Measurements from ENCODE around the gene FILIP1.

The FILIP1 gene

DNA sequence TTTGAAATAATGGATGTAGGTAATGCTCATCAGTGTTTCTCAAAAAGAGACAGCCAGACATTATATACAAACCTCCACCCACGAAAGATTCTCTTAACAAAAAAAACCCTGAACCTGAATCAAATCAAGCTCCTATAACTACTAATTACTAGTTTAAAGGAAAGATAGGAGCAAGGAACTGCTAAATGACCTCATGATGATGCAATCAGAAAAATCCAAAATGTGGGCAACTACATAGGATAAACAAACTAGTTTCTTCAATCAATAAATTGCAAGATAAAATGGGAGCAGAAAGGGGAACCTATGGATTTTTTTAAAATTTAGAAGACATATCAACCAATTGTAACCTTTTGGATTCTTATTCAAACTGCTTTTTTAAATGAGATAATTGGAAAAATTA is 165.8 kb downstream of the FILIP1 start:
- Histone ChIP-seq H3K4me3 (ENCODE audit: low read depth in 1 of 2, low read length in 2 of 2) (no peak overlapping the region), H3K4me1 (ENCODE audit: control insufficient read depth in 1 of 2, insufficient read depth in 2 of 2, low read length in 2 of 2) (no peaks in the 10 kb centered on the region), H3K9ac (ENCODE audit: low read depth in 1 of 2, low read length in 2 of 2) (no peak overlapping the region), H3K27ac (ENCODE audit: low read depth, low read length) (no peak overlapping the region), H3K36me3 (ENCODE audit: control insufficient read depth in 1 of 2, insufficient read depth in 2 of 2, low read length in 2 of 2) (no peaks in the 10 kb centered on the region), H3K27me3 (ENCODE audit: control insufficient read depth in 1 of 2, insufficient read depth in 2 of 2, low read length in 2 of 2) (no peaks in the 10 kb centered on the region), H3K9me3 (ENCODE audit: control insufficient read depth in 1 of 2, low read length in 2 of 2) (no peaks in the 10 kb centered on the region)

DNA sequence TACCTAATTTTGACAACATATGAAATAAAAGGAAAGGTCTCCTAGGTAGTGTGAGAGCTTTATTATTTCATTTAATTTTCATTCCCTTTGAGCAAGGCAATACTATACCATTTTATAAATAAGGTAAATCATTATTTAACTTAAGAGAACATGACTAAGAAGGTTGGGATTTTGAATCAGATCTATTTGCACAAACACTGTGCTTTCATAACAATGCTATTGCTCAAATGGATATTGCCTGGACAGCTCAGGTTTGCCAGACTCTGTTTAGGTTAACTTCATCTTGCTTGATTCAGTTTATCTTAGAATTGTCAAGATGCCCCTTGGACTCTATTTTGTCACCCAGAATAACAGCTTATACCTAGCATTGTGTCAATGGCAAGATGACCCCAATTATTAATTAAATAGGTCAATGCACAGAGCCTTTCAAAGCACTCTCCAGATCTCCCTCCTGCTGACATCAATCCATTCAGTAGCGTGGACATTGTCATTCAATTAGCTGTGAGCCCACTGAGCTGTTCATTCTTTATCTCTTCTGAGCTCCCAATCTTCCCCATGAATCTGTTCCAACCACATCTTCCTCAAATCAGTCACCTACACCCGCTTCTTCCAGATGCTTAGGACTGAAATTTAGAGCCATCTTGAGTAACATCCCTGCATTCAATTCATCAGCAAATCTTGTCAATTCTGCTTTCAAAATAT is 166.9 kb downstream of the FILIP1 start:
- H3K4me1 ChIP-seq (ENCODE audit: control insufficient read depth in 1 of 2, insufficient read depth in 2 of 2, low read length in 2 of 2), result no peaks in the 10 kb centered on the region
- no peak overlapping the region for H3K27ac ChIP-seq (ENCODE audit: low read depth, low read length)
- no peaks in the 10 kb centered on the region for H3K36me3 ChIP-seq (ENCODE audit: control insufficient read depth in 1 of 2, insufficient read depth in 2 of 2, low read length in 2 of 2)
- H3K27me3 ChIP-seq (ENCODE audit: control insufficient read depth in 1 of 2, insufficient read depth in 2 of 2, low read length in 2 of 2), result no peaks in the 10 kb centered on the region
- no peak overlapping the region for H3K4me3 ChIP-seq (ENCODE audit: low read depth in 1 of 2, low read length in 2 of 2)
- no peak overlapping the region for H3K9ac ChIP-seq (ENCODE audit: low read depth in 1 of 2, low read length in 2 of 2)
- no peaks in the 10 kb centered on the region for H3K9me3 ChIP-seq (ENCODE audit: control insufficient read depth in 1 of 2, low read length in 2 of 2)

DNA sequence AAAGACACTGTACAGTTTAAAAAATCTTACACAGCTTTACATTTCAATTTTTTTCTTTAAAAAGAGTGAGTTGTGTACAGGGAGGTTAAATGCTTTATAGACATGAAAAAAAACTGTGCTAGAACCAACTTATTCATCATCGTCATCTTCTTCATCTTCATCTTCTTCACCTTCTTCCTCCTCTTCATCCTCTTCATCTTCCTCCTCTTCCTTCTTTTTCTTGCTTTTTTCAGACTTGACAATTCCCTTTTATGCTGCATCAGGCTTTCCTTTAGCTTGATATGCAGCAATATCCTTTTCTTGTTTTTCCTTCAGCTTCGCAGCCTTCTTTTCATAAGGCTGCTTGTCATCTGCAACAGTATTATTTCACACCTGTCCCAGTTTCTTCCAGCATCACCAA is 174.7 kb downstream of the FILIP1 start:
- no peaks in the 10 kb centered on the region for H3K27me3 ChIP-seq (ENCODE audit: control insufficient read depth in 1 of 2, insufficient read depth in 2 of 2, low read length in 2 of 2)
- no peak overlapping the region for H3K27ac ChIP-seq (ENCODE audit: low read depth, low read length)
- no peaks in the 10 kb centered on the region for H3K9me3 ChIP-seq (ENCODE audit: control insufficient read depth in 1 of 2, low read length in 2 of 2)
- H3K9ac ChIP-seq (ENCODE audit: low read depth in 1 of 2, low read length in 2 of 2), result no peak overlapping the region
- H3K4me1 ChIP-seq (ENCODE audit: control insufficient read depth in 1 of 2, insufficient read depth in 2 of 2, low read length in 2 of 2), result no peaks in the 10 kb centered on the region
- H3K36me3 ChIP-seq (ENCODE audit: control insufficient read depth in 1 of 2, insufficient read depth in 2 of 2, low read length in 2 of 2), result no peaks in the 10 kb centered on the region
- no peak overlapping the region for H3K4me3 ChIP-seq (ENCODE audit: low read depth in 1 of 2, low read length in 2 of 2)

DNA sequence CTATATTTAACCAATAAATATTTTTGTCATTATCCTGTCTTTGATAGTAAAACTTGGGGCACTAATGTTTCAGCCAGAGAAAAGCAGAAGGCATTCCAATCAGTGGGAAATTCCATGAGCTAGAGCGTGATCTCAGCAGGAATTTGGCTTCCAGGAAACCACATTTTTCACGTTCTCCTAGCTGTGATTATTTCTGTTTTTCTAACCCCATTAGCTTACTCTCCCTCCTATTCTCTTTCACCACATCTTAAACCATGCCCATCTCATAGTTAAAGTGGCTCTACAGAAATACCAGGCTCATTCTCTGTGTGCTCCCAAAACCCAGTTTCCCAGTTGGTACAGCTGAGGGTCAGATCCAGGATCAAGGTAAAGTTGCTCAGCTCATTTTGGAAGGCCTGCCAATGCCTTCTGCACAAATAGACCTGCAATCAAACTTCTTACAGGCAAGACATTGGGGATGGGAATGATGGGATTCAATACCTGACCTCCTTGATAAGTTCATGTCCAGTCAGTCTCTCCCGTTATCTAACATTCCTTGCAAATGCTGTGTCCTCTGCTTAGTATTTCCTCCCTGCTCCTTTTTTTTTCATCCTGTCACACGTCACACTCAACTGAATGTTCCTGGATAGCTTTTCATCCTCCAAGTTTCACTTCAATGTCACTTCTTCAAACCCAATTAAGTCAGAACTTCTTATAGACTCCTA is 175.9 kb downstream of the FILIP1 start:
- Histone ChIP-seq H3K36me3 (ENCODE audit: control insufficient read depth in 1 of 2, insufficient read depth in 2 of 2, low read length in 2 of 2) (no peaks in the 10 kb centered on the region), H3K9me3 (ENCODE audit: control insufficient read depth in 1 of 2, low read length in 2 of 2) (no peaks in the 10 kb centered on the region), H3K27ac (ENCODE audit: low read depth, low read length) (no peak overlapping the region), H3K9ac (ENCODE audit: low read depth in 1 of 2, low read length in 2 of 2) (no peak overlapping the region), H3K4me1 (ENCODE audit: control insufficient read depth in 1 of 2, insufficient read depth in 2 of 2, low read length in 2 of 2) (no peaks in the 10 kb centered on the region), H3K27me3 (ENCODE audit: control insufficient read depth in 1 of 2, insufficient read depth in 2 of 2, low read length in 2 of 2) (no peaks in the 10 kb centered on the region), H3K4me3 (ENCODE audit: low read depth in 1 of 2, low read length in 2 of 2) (no peak overlapping the region)

DNA sequence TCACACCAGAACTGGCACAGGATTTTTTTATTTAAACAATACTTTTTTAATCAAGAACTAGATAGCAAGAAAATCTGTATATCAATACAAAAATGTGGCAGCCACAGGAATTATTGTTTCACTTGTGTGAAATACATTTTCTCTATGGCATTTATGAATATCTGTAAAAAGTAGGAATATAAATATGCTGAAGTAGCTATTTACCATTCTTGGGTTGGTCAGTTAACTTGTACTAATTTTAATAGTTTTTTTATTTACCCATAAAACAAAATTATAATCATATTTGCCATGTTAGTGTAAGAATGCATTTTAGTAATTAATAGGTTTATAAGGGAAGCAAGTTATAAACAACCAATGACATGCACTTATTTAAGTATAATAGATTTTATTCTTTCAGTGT is 177.6 kb downstream of the FILIP1 start:
- H3K9ac ChIP-seq (ENCODE audit: low read depth in 1 of 2, low read length in 2 of 2), result no peak overlapping the region
- H3K27me3 ChIP-seq (ENCODE audit: control insufficient read depth in 1 of 2, insufficient read depth in 2 of 2, low read length in 2 of 2), result no peaks in the 10 kb centered on the region
- no peaks in the 10 kb centered on the region for H3K4me1 ChIP-seq (ENCODE audit: control insufficient read depth in 1 of 2, insufficient read depth in 2 of 2, low read length in 2 of 2)
- H3K9me3 ChIP-seq (ENCODE audit: control insufficient read depth in 1 of 2, low read length in 2 of 2), result no peaks in the 10 kb centered on the region
- no peak overlapping the region for H3K27ac ChIP-seq (ENCODE audit: low read depth, low read length)
- no peaks in the 10 kb centered on the region for H3K36me3 ChIP-seq (ENCODE audit: control insufficient read depth in 1 of 2, insufficient read depth in 2 of 2, low read length in 2 of 2)
- H3K4me3 ChIP-seq (ENCODE audit: low read depth in 1 of 2, low read length in 2 of 2), result no peak overlapping the region

DNA sequence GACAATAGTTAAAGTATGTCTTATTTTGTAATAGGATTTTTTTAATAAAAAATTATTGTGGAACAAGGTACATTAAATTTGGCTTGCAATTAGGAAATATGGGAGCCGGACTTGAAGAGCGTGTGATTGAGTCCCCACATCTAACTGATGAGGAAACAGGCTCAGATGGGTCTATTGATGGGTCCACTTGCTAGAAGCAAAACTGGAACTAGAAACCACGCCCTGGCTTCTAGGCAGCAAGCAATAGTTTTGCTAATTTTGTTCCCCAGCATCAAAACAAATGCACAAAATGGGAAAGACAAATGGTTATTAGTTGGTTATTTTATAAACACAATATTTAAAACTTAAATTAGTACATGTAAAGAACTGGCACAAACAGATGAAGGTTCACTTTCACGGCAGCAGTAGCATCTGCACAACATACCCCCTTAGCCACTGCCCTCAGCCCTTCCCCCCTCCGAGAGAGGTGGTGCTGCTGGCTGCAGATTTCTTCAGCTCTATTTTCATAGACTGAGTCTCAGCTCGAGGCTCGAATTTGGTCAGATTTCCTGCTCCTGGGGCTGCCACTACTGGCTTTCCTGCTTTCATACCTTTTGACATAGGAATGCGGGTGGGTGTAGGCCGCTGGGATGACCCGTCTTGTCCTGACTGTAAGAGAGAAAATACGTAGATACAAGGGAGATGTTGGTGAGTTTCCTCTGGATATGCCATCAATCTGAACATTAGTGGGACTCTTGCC is 185.2 kb downstream of the FILIP1 start:
- no peak overlapping the region for H3K9ac ChIP-seq (ENCODE audit: low read depth in 1 of 2, low read length in 2 of 2)
- no peak overlapping the region for H3K27ac ChIP-seq (ENCODE audit: low read depth, low read length)

DNA sequence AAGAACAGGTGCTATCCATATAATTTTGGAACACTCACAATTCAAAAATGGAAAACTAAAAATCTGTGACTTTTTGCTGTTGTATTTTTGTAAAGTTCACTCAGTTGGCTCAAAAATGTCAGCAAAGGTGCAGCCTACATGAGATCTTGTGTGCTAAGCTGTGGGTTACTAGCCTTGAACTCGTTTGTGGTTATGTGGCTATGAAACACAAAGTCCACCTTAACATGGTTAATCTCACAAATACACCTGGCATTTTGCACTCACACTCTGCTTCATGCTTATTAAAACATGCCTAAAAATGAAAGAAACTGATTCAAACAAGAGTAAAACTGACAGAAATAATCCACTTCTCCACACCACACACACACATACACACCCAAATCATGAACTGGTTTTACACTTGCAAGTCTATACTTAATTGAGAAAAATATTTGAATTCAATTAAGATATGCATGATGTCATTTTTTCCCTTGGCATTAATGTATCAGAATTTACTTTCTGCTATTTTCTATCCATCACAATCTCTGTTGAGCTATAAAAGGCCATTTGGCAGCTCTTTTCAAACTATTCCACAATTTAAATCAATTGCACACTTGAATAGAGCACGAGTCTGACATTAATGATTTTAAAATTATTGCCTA is 186.1 kb downstream of the FILIP1 start:
- Histone ChIP-seq H3K4me3 (ENCODE audit: low read depth in 1 of 2, low read length in 2 of 2) (no peak overlapping the region), H3K27me3 (ENCODE audit: control insufficient read depth in 1 of 2, insufficient read depth in 2 of 2, low read length in 2 of 2) (no peaks in the 10 kb centered on the region), H3K9ac (ENCODE audit: low read depth in 1 of 2, low read length in 2 of 2) (no peak overlapping the region), H3K36me3 (ENCODE audit: control insufficient read depth in 1 of 2, insufficient read depth in 2 of 2, low read length in 2 of 2) (no peaks in the 10 kb centered on the region), H3K27ac (ENCODE audit: low read depth, low read length) (no peak overlapping the region), H3K4me1 (ENCODE audit: control insufficient read depth in 1 of 2, insufficient read depth in 2 of 2, low read length in 2 of 2) (no peaks in the 10 kb centered on the region), H3K9me3 (ENCODE audit: control insufficient read depth in 1 of 2, low read length in 2 of 2) (no peaks in the 10 kb centered on the region)

More for the DNA sequence above, 185.2 kb downstream of the FILIP1 start:
- no peak overlapping the region for H3K4me3 ChIP-seq (ENCODE audit: low read depth in 1 of 2, low read length in 2 of 2)
- no peaks in the 10 kb centered on the region for H3K36me3 ChIP-seq (ENCODE audit: control insufficient read depth in 1 of 2, insufficient read depth in 2 of 2, low read length in 2 of 2)
- H3K27me3 ChIP-seq (ENCODE audit: control insufficient read depth in 1 of 2, insufficient read depth in 2 of 2, low read length in 2 of 2), result no peaks in the 10 kb centered on the region
- no peaks in the 10 kb centered on the region for H3K4me1 ChIP-seq (ENCODE audit: control insufficient read depth in 1 of 2, insufficient read depth in 2 of 2, low read length in 2 of 2)
- H3K9me3 ChIP-seq (ENCODE audit: control insufficient read depth in 1 of 2, low read length in 2 of 2), result no peaks in the 10 kb centered on the region

DNA sequence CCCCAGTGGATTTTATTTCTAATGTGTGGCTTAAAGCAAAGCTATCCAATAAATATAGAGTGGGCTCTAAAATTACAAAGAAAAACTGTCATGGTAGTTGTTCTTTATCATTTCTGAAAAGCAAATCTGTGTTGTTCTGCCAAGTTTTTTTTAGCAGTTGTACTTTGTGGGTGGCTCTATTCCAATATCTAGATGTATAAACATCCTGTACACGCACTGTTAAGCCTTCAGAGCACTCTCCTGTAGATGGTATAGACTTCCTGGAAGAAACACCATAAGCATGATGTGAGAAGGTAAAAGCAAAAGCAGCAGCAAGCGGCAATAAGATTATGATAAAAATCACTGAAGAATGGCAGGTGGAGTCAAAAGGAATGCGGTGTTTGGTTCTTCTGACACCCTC is 187.5 kb downstream of the FILIP1 start:
- Histone ChIP-seq H3K27me3 (ENCODE audit: control insufficient read depth in 1 of 2, insufficient read depth in 2 of 2, low read length in 2 of 2) (no peaks in the 10 kb centered on the region), H3K4me1 (ENCODE audit: control insufficient read depth in 1 of 2, insufficient read depth in 2 of 2, low read length in 2 of 2) (peaks cover 0 to 8% of the 10 kb centered on the region in 2 donors), H3K9ac (ENCODE audit: low read depth in 1 of 2, low read length in 2 of 2) (no peak overlapping the region), H3K27ac (ENCODE audit: low read depth, low read length) (no peak overlapping the region), H3K36me3 (ENCODE audit: control insufficient read depth in 1 of 2, insufficient read depth in 2 of 2, low read length in 2 of 2) (no peaks in the 10 kb centered on the region), H3K9me3 (ENCODE audit: control insufficient read depth in 1 of 2, low read length in 2 of 2) (no peaks in the 10 kb centered on the region), H3K4me3 (ENCODE audit: low read depth in 1 of 2, low read length in 2 of 2) (no peak overlapping the region)

DNA sequence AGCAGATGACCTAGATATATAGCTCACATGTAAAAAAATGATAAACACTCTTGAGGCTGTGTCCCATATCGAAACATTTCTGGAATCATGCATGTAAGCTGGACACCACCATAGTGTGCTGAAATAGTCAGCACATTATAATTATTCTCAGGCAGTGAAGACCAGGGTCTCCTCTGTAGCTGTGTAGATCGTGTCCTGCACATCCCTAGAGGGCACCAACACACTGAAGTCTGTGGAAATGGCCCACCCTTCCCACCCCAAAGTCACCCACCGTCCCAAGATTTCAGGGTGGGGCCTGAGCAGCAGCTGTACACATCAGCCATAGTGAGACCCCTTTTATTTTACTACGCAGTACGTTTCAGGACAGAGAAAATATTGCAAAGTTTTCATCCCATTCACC is 188.0 kb downstream of the FILIP1 start:
- no peak overlapping the region for H3K9ac ChIP-seq (ENCODE audit: low read depth in 1 of 2, low read length in 2 of 2)
- H3K27ac ChIP-seq (ENCODE audit: low read depth, low read length), result no peak overlapping the region
- H3K4me1 ChIP-seq (ENCODE audit: control insufficient read depth in 1 of 2, insufficient read depth in 2 of 2, low read length in 2 of 2), result peaks cover 0 to 8% of the 10 kb centered on the region in 2 donors
- no peaks in the 10 kb centered on the region for H3K27me3 ChIP-seq (ENCODE audit: control insufficient read depth in 1 of 2, insufficient read depth in 2 of 2, low read length in 2 of 2)
- H3K4me3 ChIP-seq (ENCODE audit: low read depth in 1 of 2, low read length in 2 of 2), result no peak overlapping the region
- no peaks in the 10 kb centered on the region for H3K36me3 ChIP-seq (ENCODE audit: control insufficient read depth in 1 of 2, insufficient read depth in 2 of 2, low read length in 2 of 2)
- H3K9me3 ChIP-seq (ENCODE audit: control insufficient read depth in 1 of 2, low read length in 2 of 2), result no peaks in the 10 kb centered on the region

DNA sequence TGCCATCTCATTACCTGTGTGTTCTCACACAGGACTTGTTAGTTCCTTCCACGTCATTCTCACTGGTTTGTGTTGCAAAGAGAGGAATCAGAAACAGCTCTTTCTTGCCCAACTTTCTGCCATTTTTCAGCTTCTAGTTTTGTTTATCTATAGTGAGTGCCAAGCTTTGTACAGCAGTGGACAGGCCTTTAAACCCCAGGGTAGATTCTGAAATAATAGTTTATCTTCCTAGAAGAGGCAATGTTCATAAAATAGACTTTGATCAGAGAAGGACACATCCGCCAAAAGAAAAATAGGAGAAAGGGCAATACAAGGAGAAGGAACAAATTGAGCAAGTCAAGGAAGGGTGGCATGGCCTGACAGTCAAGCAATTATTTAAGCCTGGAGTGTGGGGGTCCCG is 191.3 kb downstream of the FILIP1 start:
- Histone ChIP-seq H3K27ac (ENCODE audit: low read depth, low read length) (no peak overlapping the region), H3K4me1 (ENCODE audit: control insufficient read depth in 1 of 2, insufficient read depth in 2 of 2, low read length in 2 of 2) (peaks cover 0 to 8% of the 10 kb centered on the region in 2 donors), H3K9me3 (ENCODE audit: control insufficient read depth in 1 of 2, low read length in 2 of 2) (no peaks in the 10 kb centered on the region), H3K27me3 (ENCODE audit: control insufficient read depth in 1 of 2, insufficient read depth in 2 of 2, low read length in 2 of 2) (no peaks in the 10 kb centered on the region), H3K9ac (ENCODE audit: low read depth in 1 of 2, low read length in 2 of 2) (no peak overlapping the region), H3K36me3 (ENCODE audit: control insufficient read depth in 1 of 2, insufficient read depth in 2 of 2, low read length in 2 of 2) (no peaks in the 10 kb centered on the region), H3K4me3 (ENCODE audit: low read depth in 1 of 2, low read length in 2 of 2) (no peak overlapping the region)
